Heart left ventricle (tissue), 16 donors: ENCODE measurements around the gene EIF4E1B. TPM values are rescaled to one million over a fixed set of nuclear protein-coding genes. Genes with fewer than 3 reads are reported as not detected.

Experiments
- ATAC-seq, 4 donors: fragments of 200-7000 bp; cut with Tn5 transposase; one replicate each; pipeline ENCODE4 v1.9.1; 2020 to 2022; ENCODE audit warnings: moderate library complexity in 4 of 4, mild to moderate bottlenecking in 3 of 4, moderate number of reproducible peaks in 1 of 4
- DNase-seq, 5 donors: peaks; one replicate each; pipeline ENCODE4 v3.0.0-alpha.2; 2020
- H3K27ac ChIP-seq, 12 donors: fragments of 200-600 bp; sonication (generic) in 4 of 12; one replicate each; pipeline versions ENCODE4 v1.5.0 to v1.8.0; 2016 to 2022; ENCODE audit warnings: mild to moderate bottlenecking in 2 of 12
- H3K27me3 ChIP-seq, 9 donors: fragments of 200-600 bp; sonication (generic) in 2 of 9; one replicate each; pipeline versions ENCODE4 v1.5.1 to v1.8.0; 2016 to 2022; ENCODE audit warnings: mild to moderate bottlenecking in 3 of 9
- H3K36me3 ChIP-seq, 9 donors: fragments of 200-600 bp; sonication (generic) in 2 of 9; one replicate each; pipeline versions ENCODE4 v1.5.0 to v1.8.0; 2018 to 2022; ENCODE audit warnings: mild to moderate bottlenecking in 2 of 9
- H3K4me1 ChIP-seq, 12 donors: fragments of 200-600 bp; sonication (generic) in 4 of 12; one replicate each; pipeline versions ENCODE4 v1.5.0 to v1.8.0; 2016 to 2022; ENCODE audit warnings: mild to moderate bottlenecking in 3 of 12
- H3K4me3 ChIP-seq, 12 donors: fragments of 200-600 bp; sonication (generic) in 4 of 12; one replicate each; pipeline versions ENCODE4 v1.5.0 to v1.8.0; 2017 to 2022; ENCODE audit warnings: mild to moderate bottlenecking in 9 of 12, moderate library complexity in 4 of 12
- H3K9me3 ChIP-seq, 12 donors: fragments of 200-600 bp; sonication (generic) in 4 of 12; one replicate each; pipeline versions ENCODE4 v1.5.0 to v1.8.0; 2016 to 2022; ENCODE audit warnings: mild to moderate bottlenecking in 1 of 12
- CTCF ChIP-seq, 12 donors: fragments of 200-600 bp; sonication (generic) in 4 of 12; IDR thresholded peaks; one replicate each; pipeline versions ENCODE4 v1.5.0 to v1.8.0; 2018 to 2022; ENCODE audit warnings: antibody characterized with exemption in 12 of 12, mild to moderate bottlenecking in 5 of 12
- POLR2A ChIP-seq, 2 donors: fragments of 450-650 bp; IDR thresholded peaks; one replicate each; pipeline ENCODE4 v1.6.1; 2017; ENCODE audit warnings: antibody characterized with exemption in 2 of 2, mild to moderate bottlenecking in 2 of 2, moderate library complexity in 2 of 2
- WGBS, 4 donors: extraction: QIAGEN DNeasy Blood & Tissue Kit in 2 of 4; methylation state at CpG; one replicate each; pipeline versions ENCODE4 v1.1.5 to v1.1.7; 2013 to 2018; 5-methylcytosine and 5-hydroxymethylcytosine counted together
- intact Hi-C, 10 donors: fragments of 100-400 bp; cut with DNase I; formaldehyde crosslinking; loops; one replicate each; pipeline versions ENCODE4 v1.11.1 to v1.14.2; 2022
- polyA plus RNA-seq, 2 donors: library from polyadenylated mRNA; stranded (reverse); fragments of 200-250 nt; gene quantifications; one replicate each; pipeline ENCODE4 v1.2.3, GENCODE V29; 2013
- total RNA-seq, 9 donors: library from RNA; depleted of rRNA in 2 of 9; stranded (reverse); fragments of >200 nt in 2 of 9; fragmentation: NEBNext Ultra II Directional in 3 of 9; extraction: Animal tissue kit (Norgen Biotek cat#: 25700) in 3 of 9; gene quantifications; one replicate each; pipeline versions ENCODE4 v1.1.0 to v1.2.4, GENCODE V29; 2016 to 2023
- donor health status: ischemic (EF 13 %, LVEDD 7.1; RV severe dilation, severe dysfunction).
- donor health status: healthy with polysubstance abuse.
- donor health status: DM: no; HTN: yes; CAD: no.
- donor health status: DM: no; HTN: no; CAD: no.
- donor health status: ischemic (EF 25% LVEDD 6.9; RV normal size, moderate dysfunction).
- donor health status: ischemic (EF 25% LVEDD 5.7; RV mildly dilated, moderate dysfunction).
- donor health status: healthy.
- donor health status: DM: yes; HTN: yes; CAD: no.
- donor health status: ischemic (EF 35%, LVEDD 5.7; RV mildly dilated, moderate dysfunction).
- donor health status: nonischemic (EF 11% LVEDD 7.7; RV severe dilation, severe dysfunction).
- donor health status: DM: yes; HTN: yes; CAD: no.
- donor health status: PGD.
- donor health status: ischemic (EF 29% LVEDD 5.4; RV normal size, mild dysfunction).
- donor health status: nonischemic (EF 23%, LVEDD 6.1; RV moderate dilation, normal function).

Gene EIF4E1B
- total and polyA plus RNA-seq, 11 donors, result not detected

GRCh38 chr5:176620333-176620981 lies 10.0 kb upstream of the EIF4E1B start:
- no peak for TF ChIP-seq CTCF (IDR thresholded peaks at IDR 0.05)
- no peak for TF ChIP-seq POLR2A (IDR thresholded peaks at IDR 0.05)
- peaks cover 30 to 95% (median 59%) of the 10 kb centered on the region in 9 donors for H3K27me3 ChIP-seq
- 5 to 8% (median 5%) methylated on average over 31 to 32 of the region's 32 CpGs for WGBS, 4 donors
- no peaks in the 10 kb centered on the region for H3K9me3 ChIP-seq
- intact Hi-C loops, result no loop called here
- H3K4me1 ChIP-seq, result peaks cover 0 to 30% (median 11%) of the 10 kb centered on the region in 12 donors
- H3K36me3 ChIP-seq, result no peaks in the 10 kb centered on the region
- no peak overlapping the region for H3K27ac ChIP-seq
- peak in 3 of 4 donors; percentile 19 to 25 (median 23) for ATAC-seq
- peak overlapping the region in 1 of 12 donors; percentile 17 for H3K4me3 ChIP-seq
- no peak for DNase-seq

- H3K36me3 ChIP-seq, result no peaks in the 10 kb centered on the region
- peaks cover 30 to 94% (median 62%) of the 10 kb centered on the region in 9 donors for H3K27me3 ChIP-seq
- H3K4me1 ChIP-seq, result peaks cover 0 to 30% (median 11%) of the 10 kb centered on the region in 12 donors
- TF ChIP-seq CTCF (IDR thresholded peaks at IDR 0.05), result no peak
- no peak for TF ChIP-seq POLR2A (IDR thresholded peaks at IDR 0.05)
- WGBS, 4 donors, result 20 to 38% (median 29%) methylated on average over 2 to 13 of the region's 13 CpGs
- no peaks in the 10 kb centered on the region for H3K9me3 ChIP-seq
- DNase-seq (no peak), ATAC-seq (peak in 2 of 4 donors; percentile 20 to 41)
- intact Hi-C loops, result no loop called here
- H3K4me3 ChIP-seq, result no peak overlapping the region
- H3K27ac ChIP-seq, result no peak overlapping the region
Measured at GRCh38 chr5:176621661-176622079, 8.8 kb upstream of the EIF4E1B start.

GRCh38 chr5:176624142-176624541 lies 6.3 kb upstream of the EIF4E1B start:
- intact Hi-C loops, result no loop called here
- Histone ChIP-seq H3K9me3 (no peaks in the 10 kb centered on the region), H3K4me1 (peaks cover 0 to 26% (median 8%) of the 10 kb centered on the region in 12 donors), H3K4me3 (no peak overlapping the region), H3K27ac (no peak overlapping the region), H3K27me3 (peaks cover 23 to 94% (median 58%) of the 10 kb centered on the region in 9 donors), H3K36me3 (no peaks in the 10 kb centered on the region)
- TF ChIP-seq CTCF (IDR thresholded peaks at IDR 0.05) (no peak), POLR2A (IDR thresholded peaks at IDR 0.05) (no peak)
- ATAC-seq (no peak), DNase-seq (no peak)
- 53 to 79% (median 71%) methylated on average over 4 of the region's 4 CpGs for WGBS, 4 donors

GRCh38 chr5:176624938-176625337 lies 5.5 kb upstream of the EIF4E1B start:
- Histone ChIP-seq H3K9me3 (no peaks in the 10 kb centered on the region), H3K4me3 (no peak overlapping the region), H3K36me3 (no peaks in the 10 kb centered on the region), H3K27ac (no peak overlapping the region), H3K4me1 (peaks cover 0 to 26% (median 9%) of the 10 kb centered on the region in 12 donors), H3K27me3 (peaks cover 22 to 94% (median 58%) of the 10 kb centered on the region in 9 donors)
- DNase-seq (no peak), ATAC-seq (no peak)
- 65 to 72% (median 67%) methylated on average over 9 of the region's 9 CpGs for WGBS, 4 donors
- no peak for TF ChIP-seq CTCF (IDR thresholded peaks at IDR 0.05)
- no peak for TF ChIP-seq POLR2A (IDR thresholded peaks at IDR 0.05)
- intact Hi-C loops, result no loop called here
